Stimulated activated CD4-positive, alpha-beta T cell treated with anti-CD3 and anti-CD28 coated beads, Interleukin-15, amount 100 ng/mL, for 48 hours (primary cell): ENCODE measurements around the gene TEKT5.

ENCODE experiments used
- DNase-seq, 2 donors: peaks; one replicate each; pipeline ENCODE4 v3.0.0-alpha.2; 2020; ENCODE audit warnings: low read depth in 2 of 2

TEKT5 gene

GRCh38 chr16:10579965-10580882 lies 114.5 kb downstream of the TEKT5 start, which contains the start of gene EMP2:
TSS of gene EMP2 (minus strand) at chr16:10580598. CDS start at chr16:10547617, 32,981 bp downstream.
- no peak for DNase-seq

DNA sequence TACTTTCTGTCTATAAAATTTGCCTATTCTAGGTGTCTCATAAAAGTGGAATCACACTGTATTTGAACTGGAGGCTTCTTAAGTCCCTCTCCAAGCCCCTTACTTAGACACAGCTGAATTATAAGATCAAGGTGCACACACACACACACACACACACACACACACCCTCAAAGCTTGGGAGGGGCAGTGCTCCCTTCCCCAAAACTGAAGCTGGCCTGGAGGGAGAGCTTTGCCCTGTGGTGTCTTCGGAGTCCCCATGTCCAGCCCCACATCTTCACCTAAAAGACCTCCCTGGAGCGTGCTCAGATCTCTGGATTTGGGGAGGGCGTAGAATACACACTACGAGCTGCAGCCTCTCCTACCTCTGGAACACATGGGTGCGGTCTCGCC lies 115.2 kb downstream of the TEKT5 start:
- no peak for DNase-seq

- no peak for DNase-seq
Measured at GRCh38 chr16:10578474-10579316, 116.0 kb downstream of the TEKT5 start.
